HG02943 (cell line): ENCODE measurements around the gene NDUFS5.
"Not testable (repeated sequence)": the region's sequence is repeated elsewhere in the genome, so short reads cannot be mapped to it uniquely, and the experiment has no call there.

Experiments used
- ATAC-seq: cut with Tn5 transposase; IDR thresholded peaks from one replicate; pipeline ENCODE4 v1.9.1; 2021; ENCODE audit warnings: mild to moderate bottlenecking, low read depth, moderate library complexity; ENCODE audit not compliant: unreplicated experiment

Gene NDUFS5

GRCh38 chr1:39055213-39055710 is 29.1 kb downstream of the NDUFS5 start:
- ATAC-seq, result not testable (repeated sequence)

GRCh38 chr1:39061516-39061915 is 35.4 kb downstream of the NDUFS5 start:
- ATAC-seq, result not testable (repeated sequence)

GRCh38 chr1:39061951-39062350 is 35.8 kb downstream of the NDUFS5 start:
- ATAC-seq, result no peak

- ATAC-seq, result no peak
These were observed 37.0 kb downstream of the NDUFS5 start for GRCh38 chr1:39063191-39063590.

GRCh38 chr1:39063775-39064174 is 37.6 kb downstream of the NDUFS5 start:
- ATAC-seq, result no peak

GRCh38 chr1:39065542-39065941 is 39.4 kb downstream of the NDUFS5 start:
- no peak for ATAC-seq

GRCh38 chr1:39068227-39068626 is 42.1 kb downstream of the NDUFS5 start:
- not testable (repeated sequence) for ATAC-seq

- not testable (repeated sequence) for ATAC-seq
These were observed 45.4 kb downstream of the NDUFS5 start for GRCh38 chr1:39071557-39071956.

- ATAC-seq, result no peak
These were observed 50.1 kb downstream of the NDUFS5 start for GRCh38 chr1:39076127-39076798.

- no peak for ATAC-seq
These were observed 50.6 kb downstream of the NDUFS5 start for GRCh38 chr1:39076799-39077148.

- no peak for ATAC-seq
These were observed 54.2 kb downstream of the NDUFS5 start for GRCh38 chr1:39080269-39080826.

- no peak for ATAC-seq
These were observed 54.7 kb downstream of the NDUFS5 start for GRCh38 chr1:39080831-39081270.

- ATAC-seq, result no peak
These were observed 55.3 kb downstream of the NDUFS5 start for GRCh38 chr1:39081271-39082009.

- no peak for ATAC-seq
These were observed 56.1 kb downstream of the NDUFS5 start for GRCh38 chr1:39082010-39082799.

GRCh38 chr1:39082811-39083576 is 56.8 kb downstream of the NDUFS5 start:
- ATAC-seq, result no peak

GRCh38 chr1:39084191-39084590 is 58.0 kb downstream of the NDUFS5 start:
- no peak for ATAC-seq
